GM10266 (cell line): Measurements from ENCODE around the gene HBS1L.

Experiments used
- DNase-seq: peaks from one replicate; pipeline ENCODE4 v3.0.0; 2012; ENCODE audit errors: extremely low spot score
- TF ChIP-seq, protein P1 (sequence below): IDR thresholded peaks from 2 replicates; pipeline ENCODE4 v1.5.1; 2012; ENCODE audit warnings: mild to moderate bottlenecking, low read depth; ENCODE audit not compliant: control insufficient read depth, insufficient read depth; ENCODE audit errors: missing control alignments

Gene HBS1L

DNA sequence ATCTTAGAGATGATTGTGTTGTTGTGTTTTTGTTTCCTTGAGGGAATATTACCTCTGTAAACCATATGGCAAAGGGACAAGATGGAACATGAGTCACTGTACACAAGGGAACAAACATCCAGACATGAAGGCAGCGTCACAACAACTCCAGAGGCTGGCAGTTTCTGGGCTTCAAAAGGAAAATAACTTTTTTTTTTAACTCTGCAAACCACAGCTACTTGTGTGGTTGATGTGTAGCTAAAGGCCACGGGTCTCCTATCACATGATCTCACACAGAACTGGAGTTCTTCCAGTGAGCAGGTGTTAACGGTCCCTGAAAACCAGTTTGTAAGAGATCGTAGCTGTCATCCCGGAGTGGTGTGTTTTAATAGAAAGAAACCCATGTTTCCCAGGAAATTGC lies 33.2 kb upstream of the HBS1L start:
- DNase-seq = no peak
- TF ChIP-seq, protein P1, sequence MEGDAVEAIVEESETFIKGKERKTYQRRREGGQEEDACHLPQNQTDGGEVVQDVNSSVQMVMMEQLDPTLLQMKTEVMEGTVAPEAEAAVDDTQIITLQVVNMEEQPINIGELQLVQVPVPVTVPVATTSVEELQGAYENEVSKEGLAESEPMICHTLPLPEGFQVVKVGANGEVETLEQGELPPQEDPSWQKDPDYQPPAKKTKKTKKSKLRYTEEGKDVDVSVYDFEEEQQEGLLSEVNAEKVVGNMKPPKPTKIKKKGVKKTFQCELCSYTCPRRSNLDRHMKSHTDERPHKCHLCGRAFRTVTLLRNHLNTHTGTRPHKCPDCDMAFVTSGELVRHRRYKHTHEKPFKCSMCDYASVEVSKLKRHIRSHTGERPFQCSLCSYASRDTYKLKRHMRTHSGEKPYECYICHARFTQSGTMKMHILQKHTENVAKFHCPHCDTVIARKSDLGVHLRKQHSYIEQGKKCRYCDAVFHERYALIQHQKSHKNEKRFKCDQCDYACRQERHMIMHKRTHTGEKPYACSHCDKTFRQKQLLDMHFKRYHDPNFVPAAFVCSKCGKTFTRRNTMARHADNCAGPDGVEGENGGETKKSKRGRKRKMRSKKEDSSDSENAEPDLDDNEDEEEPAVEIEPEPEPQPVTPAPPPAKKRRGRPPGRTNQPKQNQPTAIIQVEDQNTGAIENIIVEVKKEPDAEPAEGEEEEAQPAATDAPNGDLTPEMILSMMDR = no peak

DNA sequence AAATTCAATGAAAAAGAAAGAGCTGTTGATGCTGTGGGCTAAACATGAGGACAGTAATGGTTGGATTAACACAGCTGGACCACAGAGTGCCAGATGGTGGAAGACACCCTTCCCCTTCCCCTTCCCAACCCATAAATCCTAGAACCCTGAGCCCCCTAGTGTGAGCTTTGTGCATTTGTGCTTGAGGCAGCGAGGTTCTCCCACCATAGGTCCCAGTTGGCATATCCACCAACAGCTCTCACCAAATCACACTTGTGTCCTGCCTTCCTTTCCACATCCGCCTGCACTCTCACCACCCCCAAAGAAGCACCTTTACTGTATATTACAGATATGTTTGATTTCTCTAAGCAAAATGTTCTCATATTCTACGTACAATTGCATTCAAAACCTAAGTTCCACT lies 32.8 kb upstream of the HBS1L start:
- TF ChIP-seq, protein P1 = peak; percentile 39
- DNase-seq = no peak

DNA sequence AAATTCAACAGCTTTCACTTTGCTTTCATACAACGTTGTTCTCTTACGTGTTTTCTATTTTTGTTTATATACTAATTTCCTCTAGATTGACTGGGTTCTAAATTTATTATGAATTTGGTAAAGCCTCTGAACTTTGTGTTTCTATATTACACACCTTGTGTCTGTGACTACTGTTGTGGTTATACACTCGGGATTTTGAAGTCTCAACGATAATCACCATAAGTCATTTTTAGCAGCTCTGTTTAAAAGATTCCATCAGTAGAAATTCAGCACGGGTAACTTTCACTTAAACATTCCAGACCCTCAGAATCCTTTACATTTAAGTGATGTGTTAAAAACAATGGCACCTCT lies 31.8 kb upstream of the HBS1L start:
- TF ChIP-seq, protein P1 = no peak
- peak; percentile 16 for DNase-seq

DNA sequence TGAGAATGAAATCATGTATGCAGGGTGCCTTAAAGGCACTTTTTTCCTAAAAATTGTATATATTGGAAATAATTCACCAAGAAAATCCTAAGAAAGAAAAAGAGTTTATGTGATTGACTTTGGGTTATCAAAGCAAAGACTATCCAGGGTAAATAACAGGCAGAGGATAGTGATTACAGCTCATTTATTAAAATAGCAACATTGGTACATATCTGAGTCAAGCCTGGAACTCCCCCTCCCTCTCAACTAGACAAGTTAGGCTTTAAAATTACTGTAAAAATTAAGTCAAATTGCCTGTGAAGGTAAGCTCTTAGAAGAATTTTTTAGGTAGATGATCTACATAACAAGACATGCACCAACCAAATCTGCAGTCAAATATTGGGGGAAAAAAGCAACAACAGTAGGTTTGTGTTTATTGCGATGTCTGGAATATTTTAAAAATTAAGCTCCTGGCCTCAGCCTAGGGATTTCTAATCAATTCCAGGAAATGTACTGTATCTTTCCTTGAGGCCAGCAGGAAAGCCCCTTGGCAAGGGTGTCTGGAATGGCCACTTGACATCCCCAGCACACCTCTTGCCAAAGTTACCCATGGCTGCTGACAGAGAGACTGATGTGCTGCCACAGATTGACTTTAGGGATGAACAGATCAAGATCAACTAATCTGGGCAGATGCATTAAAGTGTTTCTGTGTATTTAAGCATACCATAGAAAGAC lies 31.2 kb upstream of the HBS1L start:
- TF ChIP-seq, protein P1 = no peak
- DNase-seq = peak; percentile 19

DNA sequence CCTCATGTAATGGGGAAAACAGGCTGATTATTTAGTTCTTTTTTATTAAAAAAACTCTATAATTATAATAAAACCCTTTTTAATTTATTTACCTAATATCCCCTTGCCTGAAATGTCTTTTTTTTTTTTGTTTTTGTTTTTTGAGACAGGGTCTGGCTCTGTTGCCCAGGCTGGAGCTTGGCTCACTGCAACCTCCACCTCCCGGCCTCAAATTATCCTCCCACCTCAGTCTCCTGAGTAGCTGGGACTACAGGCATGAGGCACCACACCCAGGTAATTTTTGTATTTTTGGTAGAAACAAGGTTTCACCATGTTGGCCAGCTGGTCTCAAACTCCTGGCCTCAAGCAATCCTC lies 30.3 kb upstream of the HBS1L start:
- TF ChIP-seq, protein P1 = no peak
- DNase-seq = no peak

DNA sequence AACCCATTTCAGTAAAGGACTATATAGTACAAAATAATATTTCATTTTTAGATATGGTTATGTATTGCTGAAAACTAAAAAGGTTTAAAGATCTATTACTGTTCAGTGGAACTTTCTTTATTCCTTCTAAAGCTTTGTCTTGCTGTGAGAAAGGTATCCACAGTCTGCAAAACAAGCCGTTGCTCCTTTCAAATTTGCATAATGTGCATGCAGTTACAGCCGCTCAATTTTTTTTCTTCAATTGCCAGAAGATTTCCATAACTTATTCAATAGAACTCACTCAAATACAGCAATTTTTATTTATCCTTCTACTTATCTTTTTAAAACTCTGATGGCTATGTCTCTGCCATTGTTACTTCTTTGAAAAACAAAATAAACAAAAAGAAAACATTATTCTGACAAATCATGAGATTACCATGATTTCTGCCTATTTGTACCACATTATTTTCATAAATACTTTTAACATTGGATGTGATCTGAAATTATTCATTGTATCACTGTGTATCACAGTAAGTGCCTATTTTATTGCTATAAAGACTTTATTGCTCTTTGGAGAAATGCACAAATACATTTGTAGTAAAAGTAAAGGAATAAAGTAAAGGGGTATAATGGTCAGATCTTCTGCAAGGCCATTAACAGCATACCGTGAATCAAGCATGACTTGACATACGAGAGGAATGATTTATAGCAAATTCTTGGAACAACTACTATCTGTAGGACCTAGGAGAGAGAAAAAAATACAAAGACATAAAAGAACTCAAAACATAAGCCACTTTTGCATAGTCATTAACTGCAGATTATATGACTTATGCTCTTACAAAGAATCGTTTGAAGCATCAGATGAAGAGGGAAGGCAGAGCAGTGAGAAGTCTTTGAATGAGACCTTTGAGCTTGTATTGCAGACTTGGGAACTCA lies 29.6 kb upstream of the HBS1L start:
- DNase-seq = no peak
- TF ChIP-seq, protein P1 = no peak

DNA sequence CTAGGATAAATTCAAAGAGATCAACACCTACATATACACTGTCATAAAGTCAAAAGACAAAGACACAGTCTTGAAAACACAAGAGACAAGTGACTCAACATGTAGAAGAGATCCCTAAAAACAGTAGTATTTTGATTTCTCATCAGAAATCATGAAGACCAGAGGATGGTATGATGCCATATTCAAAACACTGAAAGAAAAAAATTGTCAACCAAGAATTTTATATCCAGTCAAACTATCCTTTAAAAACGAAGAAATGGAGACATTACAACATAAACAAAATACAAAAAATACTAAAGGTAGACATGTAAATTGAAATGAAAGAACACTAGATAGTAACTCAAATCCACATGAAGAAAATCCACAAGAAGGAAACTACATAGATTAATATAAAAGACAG lies 27.3 kb upstream of the HBS1L start:
- no peak for DNase-seq

More for the DNA sequence above, 27.3 kb upstream of the HBS1L start:
- TF ChIP-seq, protein P1 = no peak
